NB4 (cell line): ENCODE data around the gene PPP1R2.

Experiments
- POLR2A ChIP-seq: IDR thresholded peaks from 2 replicates; pipeline ENCODE4 v1.6.1; 2011; ENCODE audit warnings: mild to moderate bottlenecking; ENCODE audit not compliant: insufficient read length; ENCODE audit errors: extremely low read depth
- TF ChIP-seq, protein P1 (sequence below): IDR thresholded peaks from one replicate; pipeline ENCODE4 v1.5.1; 2012; ENCODE audit warnings: low read depth, low read length

DNA sequence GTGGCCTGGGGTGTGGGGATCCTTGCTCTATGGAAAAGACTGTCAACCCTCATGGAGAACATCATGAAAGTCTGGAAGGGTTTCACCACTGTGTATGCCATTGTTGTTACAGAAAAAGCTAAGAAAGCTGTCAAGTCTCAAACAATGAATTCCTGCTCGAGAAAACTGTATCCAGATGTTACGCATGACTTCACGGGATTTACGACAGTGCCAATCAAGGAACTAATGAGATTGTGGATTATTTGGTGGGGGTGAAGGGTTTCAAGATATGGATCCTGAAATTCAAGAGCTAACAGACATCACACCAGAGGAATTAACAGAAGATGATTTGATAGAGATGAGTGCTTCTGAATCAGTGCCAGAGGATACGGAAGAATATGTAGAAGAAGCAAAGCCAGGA, 7.8 kb downstream of the PPP1R2 start:
- TF ChIP-seq, protein P1, sequence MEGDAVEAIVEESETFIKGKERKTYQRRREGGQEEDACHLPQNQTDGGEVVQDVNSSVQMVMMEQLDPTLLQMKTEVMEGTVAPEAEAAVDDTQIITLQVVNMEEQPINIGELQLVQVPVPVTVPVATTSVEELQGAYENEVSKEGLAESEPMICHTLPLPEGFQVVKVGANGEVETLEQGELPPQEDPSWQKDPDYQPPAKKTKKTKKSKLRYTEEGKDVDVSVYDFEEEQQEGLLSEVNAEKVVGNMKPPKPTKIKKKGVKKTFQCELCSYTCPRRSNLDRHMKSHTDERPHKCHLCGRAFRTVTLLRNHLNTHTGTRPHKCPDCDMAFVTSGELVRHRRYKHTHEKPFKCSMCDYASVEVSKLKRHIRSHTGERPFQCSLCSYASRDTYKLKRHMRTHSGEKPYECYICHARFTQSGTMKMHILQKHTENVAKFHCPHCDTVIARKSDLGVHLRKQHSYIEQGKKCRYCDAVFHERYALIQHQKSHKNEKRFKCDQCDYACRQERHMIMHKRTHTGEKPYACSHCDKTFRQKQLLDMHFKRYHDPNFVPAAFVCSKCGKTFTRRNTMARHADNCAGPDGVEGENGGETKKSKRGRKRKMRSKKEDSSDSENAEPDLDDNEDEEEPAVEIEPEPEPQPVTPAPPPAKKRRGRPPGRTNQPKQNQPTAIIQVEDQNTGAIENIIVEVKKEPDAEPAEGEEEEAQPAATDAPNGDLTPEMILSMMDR, result no peak
- no peak for TF ChIP-seq POLR2A
